Fibroblast of skin of back (primary cell): ENCODE results near the gene NKAIN2.

Source experiments
- DNase-seq: peaks from one replicate; pipeline ENCODE4 v3.0.0-alpha.2; 2013

NKAIN2 gene

GRCh38 chr6:123808556-123808955, 4.9 kb downstream of the NKAIN2 start:
- no peak for DNase-seq

GRCh38 chr6:123810214-123810613, 6.5 kb downstream of the NKAIN2 start:
- no peak for DNase-seq

GRCh38 chr6:123810948-123811347, 7.3 kb downstream of the NKAIN2 start:
- DNase-seq, result no peak

DNA sequence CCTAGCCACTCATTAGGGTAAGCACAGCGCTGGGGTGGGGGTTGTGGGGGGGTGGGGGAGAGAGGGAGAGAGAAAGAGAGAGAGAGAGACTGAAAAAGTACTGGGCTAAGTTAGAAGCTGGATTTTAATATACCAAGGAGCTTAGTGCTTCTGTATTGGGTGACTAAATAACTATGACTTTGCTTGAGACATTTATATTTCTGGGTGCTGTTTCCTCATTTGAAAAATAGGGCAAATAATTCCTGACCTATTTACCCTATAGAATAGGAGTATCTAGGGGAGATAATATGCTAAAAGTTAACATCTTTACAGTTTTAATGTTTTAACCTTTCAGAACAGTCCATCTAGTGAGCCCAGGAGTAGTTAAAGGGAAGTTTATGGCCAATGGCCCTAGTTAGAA, 7.7 kb downstream of the NKAIN2 start:
- no peak for DNase-seq

GRCh38 chr6:123812621-123813020, 9.0 kb downstream of the NKAIN2 start:
- no peak for DNase-seq

DNA sequence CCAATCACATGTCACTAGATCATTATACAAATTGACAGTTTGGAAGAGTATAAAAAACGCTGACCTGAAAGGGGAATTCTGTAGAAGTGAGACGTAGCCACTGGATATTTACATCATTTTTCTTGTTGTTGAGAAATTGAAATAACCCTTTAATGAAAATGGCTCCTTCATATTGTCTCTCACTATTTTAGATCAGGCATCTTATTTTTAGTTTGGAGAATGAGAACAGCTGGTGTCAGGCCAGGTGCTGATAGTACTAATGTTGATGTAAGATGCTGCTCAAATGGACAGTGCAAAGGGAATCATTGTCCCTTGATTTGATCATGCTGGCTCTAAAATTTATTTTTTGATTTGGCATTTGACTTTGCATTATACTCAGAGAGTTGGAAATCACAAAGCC, 17.4 kb downstream of the NKAIN2 start:
- DNase-seq, result no peak

DNA sequence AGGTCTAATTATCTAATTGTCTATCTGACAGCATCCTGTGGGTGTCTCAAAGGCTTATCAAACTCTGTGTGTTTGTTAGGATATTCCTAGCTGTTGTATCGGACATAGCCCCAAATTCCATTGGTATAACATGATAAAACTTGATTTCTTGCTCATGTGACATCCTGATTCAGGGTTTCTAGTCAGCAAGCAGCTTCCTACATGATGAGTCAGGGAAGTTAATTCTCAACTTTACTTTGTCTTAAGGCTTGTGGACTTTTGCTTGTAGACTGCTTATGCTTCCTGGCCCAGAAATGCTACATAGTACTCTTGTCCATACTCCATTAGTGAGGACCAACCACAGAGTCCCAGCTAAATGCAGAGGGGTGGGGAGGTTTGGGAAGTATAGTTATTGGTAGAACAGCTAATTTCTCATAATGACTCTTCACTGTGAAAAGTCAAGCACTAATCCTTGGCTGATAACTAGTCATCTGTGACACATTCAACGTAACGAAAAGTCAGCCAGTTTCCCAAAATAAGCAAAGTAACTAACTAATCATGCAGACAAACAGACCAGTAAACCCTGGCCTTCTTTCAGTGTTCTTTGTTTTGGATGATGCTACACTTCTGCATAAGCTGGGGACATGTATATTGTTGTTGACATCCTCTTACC, 25.8 kb downstream of the NKAIN2 start:
- peak; percentile 64 for DNase-seq

- DNase-seq, result no peak
Observed at GRCh38 chr6:123830120-123830519, 26.5 kb downstream of the NKAIN2 start.

GRCh38 chr6:123838505-123839234, 35.0 kb downstream of the NKAIN2 start:
- no peak for DNase-seq

- DNase-seq, result no peak
Observed at GRCh38 chr6:123841067-123841896, 37.6 kb downstream of the NKAIN2 start.

DNA sequence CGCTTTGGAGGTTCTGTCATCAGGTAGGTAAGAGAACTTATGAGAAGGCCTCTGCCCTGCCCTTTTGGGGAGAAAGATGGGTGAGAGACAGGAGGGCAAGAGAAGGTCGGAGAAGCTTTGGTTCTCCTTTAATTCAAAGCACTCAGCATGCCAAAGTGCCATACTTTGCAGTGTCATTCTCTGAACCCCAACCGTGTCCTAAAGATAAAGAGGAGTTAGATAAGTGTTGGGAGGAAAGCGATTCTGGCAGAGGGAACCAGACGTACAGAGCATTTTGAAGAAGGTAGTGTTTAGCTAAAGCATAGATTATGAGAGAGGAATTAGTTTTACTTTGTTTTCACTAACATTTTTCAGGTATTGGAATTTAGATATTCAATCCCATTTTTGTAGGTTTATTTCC, 40.3 kb downstream of the NKAIN2 start:
- DNase-seq, result no peak

- no peak for DNase-seq
Observed at GRCh38 chr6:123848347-123848746, 44.7 kb downstream of the NKAIN2 start.

GRCh38 chr6:123849406-123849805, 45.7 kb downstream of the NKAIN2 start:
- no peak for DNase-seq

DNA sequence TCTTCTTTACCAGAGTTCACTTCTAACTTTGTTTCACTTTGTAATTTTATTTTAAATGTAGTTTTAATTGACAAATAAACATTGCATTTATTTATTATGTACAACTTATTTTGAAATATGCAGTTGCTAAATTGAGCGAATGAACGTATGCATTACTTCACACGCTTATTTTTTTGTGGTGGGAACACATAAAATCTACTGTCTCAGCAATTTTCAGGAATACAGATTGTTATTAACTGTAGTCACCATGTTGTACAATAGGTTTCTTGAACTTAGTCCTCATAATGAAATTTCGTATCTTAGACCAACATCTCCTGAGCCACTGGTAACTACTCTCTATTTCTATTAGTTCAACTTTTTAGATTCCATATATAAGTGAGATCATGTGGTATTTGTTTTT, 46.9 kb downstream of the NKAIN2 start:
- no peak for DNase-seq

DNA sequence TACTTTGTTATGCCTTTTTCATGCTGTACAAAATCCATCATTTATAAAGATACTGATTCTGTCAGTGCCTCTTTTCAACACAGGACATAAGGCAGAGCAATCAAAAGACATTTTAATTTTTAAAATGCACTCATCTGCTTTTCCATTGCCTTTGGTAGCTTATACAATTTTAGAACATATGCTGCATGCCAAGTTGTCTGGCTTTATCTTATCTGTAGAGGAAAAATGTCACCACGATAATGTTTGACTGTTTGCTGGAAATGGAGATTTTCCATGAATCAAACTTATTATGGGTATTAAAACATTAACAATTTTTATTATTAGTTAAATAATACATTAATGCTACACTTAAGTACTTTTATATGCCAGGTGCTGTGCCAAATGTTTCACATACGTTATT, 50.5 kb downstream of the NKAIN2 start:
- no peak for DNase-seq

DNA sequence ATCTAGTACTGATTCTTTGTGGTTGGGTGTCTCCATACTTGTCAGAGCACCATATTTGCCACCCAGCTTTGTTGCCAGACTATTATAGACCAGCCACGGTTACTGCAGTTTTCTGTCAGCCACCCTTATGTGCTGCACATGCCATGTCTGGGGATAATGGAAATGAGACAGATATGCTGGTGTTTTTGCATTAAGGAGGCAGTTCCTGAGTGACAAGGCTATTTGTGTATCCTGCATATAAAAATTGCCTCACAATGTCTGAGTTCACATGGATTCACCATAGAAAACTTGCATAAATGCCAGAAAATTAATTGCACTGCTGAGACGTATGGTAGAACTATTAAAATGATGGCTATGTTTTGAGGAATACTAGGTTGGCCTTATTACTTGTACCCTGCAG, 51.8 kb downstream of the NKAIN2 start:
- no peak for DNase-seq

GRCh38 chr6:123859291-123859690, 55.6 kb downstream of the NKAIN2 start:
- DNase-seq, result no peak

DNA sequence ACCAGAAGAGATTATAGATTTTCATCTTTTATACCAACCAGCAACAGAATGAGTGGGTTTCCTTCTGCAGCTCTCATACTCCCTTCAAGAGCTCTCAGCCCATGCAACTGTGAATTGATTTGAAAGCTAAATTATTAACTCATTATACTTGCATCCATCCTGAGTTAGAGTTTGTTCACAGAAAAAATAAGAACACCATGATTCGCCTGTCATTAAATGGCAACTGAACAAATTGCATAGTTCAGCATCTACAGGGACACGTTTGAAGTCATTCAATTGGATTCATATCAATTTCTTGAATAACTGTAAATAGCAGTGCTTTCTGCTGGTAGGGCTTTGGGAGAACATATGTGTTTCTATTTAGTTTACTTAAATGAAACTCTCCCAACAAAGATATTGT, 65.7 kb downstream of the NKAIN2 start:
- no peak for DNase-seq

DNA sequence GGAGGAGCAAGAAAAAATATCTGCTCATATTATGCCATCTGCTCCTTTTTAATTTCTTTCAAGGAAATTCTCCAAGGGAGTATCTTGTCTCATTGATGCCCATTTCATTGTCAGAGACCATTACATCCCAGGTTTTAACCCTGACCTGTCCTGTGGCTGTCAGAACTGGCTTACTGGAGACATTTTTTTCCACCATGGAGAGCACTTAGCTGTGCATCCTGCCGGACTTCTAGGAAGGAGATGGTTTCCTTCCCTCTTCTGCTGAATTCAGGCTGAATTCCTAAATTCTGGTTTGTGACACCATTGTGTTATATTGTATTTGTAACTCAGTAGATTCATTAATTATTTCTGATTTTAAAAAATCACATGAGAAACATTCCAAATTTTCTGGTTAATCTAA, 70.3 kb downstream of the NKAIN2 start:
- no peak for DNase-seq

DNA sequence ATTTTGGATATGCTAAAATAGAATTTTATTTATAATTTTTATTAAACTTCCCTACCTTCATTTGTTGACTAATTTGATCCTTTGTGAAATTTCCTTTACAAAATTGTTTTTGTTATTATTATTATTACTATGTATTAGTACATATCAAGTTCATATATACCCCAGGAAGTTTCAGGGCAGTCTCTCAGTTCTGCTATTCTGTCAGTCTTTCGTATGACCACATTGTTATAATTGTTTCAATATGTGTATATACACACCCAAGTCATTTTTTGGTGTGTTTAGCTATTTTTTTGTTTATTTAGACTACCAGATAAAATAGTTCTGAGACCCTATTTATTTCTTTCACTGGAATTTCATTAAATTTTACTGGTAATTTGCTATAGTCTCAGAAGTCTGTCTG, 72.1 kb downstream of the NKAIN2 start:
- DNase-seq, result no peak

- DNase-seq, result no peak
Observed at GRCh38 chr6:123879749-123880148, 76.1 kb downstream of the NKAIN2 start.

- DNase-seq, result no peak
Observed at GRCh38 chr6:123888771-123889513, 85.3 kb downstream of the NKAIN2 start.

GRCh38 chr6:123895346-123895745, 91.7 kb downstream of the NKAIN2 start:
- DNase-seq, result no peak
